ENCODE data around the gene SHC3.
A peak's percentile ranks its signal among the peaks of the same experiment; 100 is the strongest.

SHC3 gene

DNA sequence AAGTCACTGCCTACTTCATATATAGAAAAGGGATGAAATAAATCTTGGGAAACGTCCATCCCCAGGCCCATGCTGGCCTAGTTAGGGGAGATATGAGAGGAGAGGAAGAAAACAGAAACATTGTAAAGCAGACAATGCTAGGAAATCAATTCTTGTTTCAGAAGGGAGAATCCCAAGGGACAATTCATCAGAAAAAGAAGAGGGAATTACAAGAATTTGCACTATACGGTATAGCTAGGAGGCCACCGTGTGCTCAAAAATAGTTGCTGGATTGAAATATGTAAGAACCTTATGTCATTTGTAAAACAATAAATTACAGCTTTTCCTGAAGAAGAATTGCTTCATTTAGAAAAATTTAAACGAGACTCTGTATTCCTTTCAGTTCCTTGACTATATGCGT is 8.3 kb upstream of the SHC3 start:
- no peak for DNase-seq

DNA sequence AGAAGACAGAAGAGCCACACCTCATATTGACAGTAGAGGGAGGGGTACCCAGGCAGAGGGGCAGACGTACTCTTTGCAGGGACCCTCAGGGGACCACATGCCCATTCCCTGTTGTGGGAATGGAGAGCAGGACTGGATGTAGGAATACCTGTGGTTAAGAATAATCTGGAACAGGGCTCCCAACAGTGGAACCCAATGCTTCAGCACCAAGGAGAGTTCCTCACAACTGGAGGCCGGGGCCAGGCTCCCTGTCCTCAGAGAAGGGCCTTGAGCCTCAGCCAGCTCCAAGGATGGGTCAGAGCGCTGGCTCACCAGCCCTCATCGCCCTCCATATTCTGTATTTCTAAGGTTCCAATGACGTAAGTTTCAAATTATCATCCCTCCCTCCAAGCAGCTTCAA is 7.4 kb upstream of the SHC3 start:
- no peak for DNase-seq

DNA sequence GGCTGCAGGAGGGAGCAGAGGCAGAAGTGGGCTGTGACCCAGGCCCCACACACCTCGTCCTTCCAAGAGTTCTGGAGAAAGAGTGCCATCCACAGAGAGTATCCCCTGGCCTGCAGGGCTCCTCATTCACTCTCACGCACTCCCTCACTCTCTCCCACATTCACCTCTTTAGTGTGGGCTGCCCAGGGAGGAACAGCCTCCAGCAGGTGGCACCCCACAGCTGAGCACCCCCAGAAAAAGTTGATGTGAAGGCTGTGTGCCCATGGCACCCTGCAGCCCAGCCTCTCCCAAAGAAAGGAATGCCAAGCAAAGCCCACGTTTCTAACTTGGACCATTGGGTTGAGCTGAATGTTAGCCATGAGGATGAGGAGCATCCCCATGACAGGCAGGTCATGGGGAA is 4.5 kb upstream of the SHC3 start:
- no peak for DNase-seq

DNA sequence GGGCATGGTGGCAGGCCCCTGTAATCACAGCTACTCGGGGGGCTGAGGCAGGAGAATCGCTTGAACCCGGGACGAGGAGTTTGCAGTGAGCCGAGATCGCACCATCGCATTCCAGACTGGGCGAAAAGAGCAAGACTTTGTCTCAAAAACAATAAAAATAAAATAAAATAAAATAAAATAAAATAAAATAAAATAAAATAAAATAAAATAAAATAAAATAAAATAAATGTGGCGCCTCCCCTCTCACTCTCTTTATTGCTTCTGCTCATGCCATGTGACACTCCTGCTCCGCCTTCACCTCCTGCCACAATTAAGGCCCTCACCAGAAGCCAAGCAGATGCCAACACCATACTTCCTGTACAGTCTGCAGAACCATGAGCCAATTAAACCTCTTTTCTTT is 3.8 kb upstream of the SHC3 start:
- no peak for DNase-seq

DNA sequence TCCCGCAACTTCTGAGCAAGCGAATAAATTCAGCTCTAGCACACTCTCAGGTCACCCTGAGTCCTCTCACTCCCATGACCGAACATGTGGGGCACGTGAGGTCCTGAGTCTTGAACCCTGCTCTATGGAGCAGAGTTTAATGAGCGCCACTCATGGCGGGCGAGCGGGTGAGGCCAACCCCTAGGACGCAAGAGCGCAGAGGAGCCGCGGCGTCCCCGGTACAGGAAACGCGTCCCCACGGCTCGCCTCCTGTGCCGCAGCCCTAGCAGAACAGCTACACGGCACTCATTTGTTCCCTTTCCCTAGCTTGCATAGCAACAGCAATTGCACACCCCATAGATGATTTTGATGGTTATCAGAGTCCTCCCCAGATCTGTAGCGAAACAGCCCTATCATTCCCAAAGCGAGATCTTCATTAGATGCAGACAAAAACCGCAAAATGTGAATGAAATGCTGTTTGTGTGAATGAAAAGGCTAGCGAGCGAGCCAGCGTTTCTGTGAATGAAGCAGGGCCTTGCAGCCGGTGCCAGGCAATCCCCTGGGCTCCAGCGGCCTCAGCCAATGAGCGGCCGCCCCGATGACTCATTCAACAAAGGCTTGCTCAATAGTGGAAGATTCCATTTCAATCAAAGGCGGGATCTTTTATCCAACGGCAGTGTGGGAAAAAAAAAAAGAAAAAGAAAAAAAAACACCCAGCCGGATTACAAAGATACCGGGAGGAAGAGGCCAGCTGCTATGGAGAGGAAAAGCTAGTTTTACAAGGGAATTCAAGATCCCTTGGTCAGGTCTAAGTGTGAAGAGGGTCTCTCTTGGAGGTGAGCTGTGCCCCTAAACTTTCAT is 1.5 kb upstream of the SHC3 start:
- DNase-seq = peak in 49 of 51 donors; percentile 24 to 94 (median 83)

DNA sequence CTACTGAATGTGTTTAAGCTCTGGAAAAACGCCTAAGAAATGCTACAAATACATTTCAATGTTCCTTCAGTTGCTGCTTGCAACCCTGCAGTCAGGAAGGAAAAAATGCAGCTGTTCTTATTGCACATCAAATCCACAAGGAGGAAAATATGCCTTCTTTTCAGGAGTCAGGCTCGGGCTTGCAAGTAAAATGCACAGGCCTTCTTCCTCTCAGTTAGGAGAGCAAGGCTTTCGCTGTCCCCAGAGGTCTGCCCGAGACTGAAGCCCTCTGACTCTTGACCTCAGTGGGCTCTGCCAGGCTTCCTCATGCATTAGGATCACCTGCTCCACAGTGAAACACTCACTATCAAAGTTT is 899 bp upstream of the SHC3 start:
- DNase-seq = peak in 1 of 51 donors; percentile 43

DNA sequence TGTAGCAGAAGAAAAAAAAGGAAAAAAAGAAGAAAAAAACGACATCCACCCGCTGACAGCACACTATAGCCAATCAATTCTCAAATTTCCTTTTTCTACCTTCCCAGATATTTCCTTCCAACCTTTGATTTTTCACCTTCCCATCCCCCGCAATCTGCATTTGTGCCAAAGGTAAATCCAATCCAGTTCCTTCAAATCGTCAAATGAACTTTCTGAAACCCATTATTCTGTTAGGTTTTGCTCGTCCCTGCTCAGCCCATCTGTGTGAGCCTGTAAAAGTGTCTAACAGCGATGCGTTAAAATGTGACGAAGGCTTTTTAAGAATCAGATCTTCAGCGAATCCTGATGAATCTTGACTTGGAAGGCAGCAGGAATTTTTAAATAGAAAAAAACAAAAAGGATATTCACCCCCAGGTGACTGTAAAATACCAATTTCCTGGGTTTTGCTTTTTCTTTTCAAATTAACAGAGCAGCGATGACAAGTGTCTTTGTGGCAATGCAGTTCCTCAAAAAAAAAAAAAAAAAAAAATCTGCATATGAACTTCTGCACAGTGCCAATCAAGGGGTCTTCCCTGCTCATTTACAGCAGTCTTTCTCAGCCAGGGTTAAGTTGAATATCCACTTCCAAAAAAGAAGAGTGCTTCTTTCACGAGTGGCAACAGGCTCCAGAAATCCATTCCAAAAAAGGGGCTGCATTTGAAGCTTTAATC is 367 bp upstream of the SHC3 start:
- DNase-seq = peak in 1 of 51 donors; percentile 36

DNA sequence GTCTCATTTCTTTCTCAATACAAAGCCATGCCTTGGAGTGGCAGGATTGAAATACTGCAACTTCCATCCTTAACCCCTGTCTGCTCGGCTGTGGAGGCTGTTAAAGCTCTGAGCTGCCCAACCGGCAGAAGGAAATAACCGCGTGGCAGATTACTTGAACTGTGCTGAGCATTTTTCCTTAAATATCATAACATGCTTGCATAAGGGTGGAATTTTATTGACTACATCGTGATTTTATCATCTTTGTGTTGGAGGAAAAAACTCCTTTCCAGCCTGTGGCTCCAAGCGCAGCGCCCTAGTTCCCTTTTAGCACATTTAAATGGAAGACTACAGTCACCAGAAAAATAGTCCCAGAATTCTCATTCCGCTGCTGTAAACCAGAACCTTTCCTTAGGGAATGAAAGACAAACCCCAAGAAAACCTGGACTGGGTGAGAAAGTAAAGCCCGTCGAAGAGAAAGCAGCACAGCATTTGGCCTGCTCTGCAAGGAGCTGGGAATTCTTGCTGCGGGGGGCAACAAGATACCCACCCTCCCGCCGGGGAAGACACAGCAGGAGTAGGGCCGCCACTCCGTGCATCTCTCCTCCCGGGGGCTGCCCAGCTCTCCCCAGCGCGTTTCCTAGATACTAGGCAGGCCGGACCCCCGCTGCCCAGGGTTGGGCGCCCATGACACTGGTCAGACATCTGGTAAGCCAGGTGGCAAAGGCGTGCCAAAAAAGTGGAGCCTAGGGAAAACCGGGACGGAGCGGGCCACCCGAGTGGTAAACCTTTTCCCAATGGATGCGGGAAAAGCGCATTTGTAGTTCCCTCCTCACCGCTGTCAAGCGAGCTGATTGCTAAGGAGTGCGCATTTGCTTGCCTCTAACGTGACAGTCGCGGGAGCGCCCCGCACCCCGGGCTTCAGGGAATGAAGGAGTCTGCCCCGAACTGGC is 1.3 kb downstream of the SHC3 start:
- DNase-seq = peak in 3 of 51 donors; percentile 9 to 50 (median 24)

DNA sequence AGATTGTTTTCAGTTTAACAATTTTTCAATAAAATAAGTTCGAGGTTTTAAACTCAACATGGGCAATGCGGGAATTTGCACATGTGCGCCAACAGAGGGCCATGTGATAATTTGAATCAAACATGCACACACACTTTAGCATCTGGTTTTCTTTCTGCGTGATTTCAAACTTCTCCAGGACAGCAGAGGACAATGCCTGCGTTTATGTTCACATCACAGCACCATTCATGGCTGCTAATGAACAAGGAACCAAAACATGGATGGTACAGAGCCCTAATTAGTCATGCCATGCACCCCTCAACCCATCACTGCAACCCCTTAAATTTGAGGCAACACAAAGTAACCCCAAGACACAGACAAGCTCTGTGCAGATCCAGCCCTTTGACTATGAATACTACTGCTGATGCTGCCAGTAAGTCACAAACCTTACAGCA is 2.8 kb downstream of the SHC3 start:
- peak in 1 of 51 donors; percentile 20 for DNase-seq

DNA sequence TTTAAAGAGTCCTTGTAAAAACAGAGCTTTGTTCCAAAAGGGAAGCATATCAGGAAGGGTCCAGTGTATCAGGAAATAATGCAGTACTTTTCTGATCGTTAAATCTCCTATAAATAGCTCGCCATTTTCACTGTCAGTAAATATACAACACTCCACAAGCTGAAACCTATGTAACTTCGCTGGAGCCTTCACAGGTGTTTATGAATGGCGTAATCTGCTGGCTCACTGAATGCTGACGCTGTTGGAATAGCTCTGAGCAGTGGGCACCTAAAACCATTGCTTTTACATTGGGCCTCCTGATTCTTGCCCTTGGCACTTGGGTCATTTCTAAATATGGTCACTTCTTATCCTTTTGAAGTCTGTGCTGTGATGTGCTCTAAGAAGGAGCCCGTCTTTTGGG is 4.3 kb downstream of the SHC3 start:
- no peak for DNase-seq

DNA sequence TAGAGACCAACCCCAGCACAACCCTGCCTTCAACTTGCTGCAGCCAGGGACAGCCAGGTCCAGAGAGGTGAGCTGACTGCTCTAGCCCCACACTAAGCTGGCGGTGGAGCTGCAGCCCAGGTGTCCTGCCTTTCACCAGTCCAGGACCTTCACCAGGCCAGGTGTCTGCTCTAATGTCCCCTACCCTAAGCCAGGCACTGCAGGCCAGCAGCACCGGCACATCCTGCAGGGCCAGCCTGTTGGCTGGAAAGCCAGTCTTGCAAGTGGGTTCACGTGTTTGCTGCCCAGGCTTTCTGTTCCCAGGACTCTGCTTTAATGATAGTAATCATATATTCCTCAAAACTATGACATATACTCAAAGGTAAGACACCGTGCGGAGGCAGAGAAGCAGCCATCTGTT is 5.5 kb downstream of the SHC3 start:
- no peak for DNase-seq

DNA sequence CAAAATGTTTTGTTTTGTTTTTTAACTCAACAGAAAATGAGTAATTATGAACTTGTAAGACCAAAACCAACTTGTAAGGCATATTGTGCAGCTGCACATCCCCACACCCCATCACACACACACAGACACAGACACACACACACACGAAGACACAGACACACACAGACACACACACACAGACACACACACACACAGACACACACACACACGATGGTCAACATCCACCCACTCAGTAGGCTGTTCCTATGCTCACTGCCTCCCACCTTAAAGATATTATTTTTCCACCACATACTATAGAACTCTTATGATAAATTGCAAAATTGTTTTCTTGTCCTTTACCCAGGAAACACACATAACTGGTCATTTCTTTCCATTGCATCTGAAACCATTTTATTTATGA is 6.2 kb downstream of the SHC3 start:
- DNase-seq = no peak

DNA sequence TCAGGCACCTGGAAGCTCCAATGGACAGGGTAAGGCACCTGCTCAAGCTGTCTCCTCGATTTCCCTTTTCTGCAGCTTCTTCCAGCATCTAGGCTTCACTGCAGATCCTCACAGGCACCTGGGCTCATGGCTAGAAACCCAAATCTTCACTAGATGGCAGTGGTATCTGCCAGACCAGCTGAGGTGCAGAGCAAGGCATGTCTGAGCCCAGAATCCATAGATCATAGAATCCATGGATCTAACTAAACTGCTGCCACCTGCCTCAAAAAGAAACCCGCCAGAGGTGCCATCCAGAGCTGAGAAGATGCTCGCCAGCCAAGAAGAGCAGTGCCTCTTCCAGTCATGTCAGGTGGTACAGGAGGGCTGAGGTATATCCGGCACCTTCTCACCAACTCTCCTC is 6.9 kb downstream of the SHC3 start:
- DNase-seq = peak in 3 of 51 donors; percentile 5 to 36 (median 18)

DNA sequence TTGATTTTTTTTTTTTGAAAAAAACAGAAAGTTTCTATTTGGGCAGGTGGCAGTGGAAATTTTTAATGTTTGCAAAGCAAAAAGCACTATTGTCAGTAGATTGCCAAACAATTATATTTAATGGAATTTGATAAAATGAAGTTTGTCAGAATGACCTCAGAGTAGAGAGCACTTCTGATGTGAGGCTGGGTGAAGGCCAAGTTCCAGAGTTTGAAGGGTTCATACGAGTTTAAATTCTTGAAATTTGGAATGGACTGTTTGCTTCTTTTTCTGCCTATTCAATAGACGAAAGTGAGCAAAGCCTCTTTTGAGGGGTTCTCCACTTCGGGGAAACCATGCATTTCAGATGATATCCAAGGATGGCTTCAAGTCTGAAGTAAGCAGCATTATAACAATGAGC is 7.4 kb downstream of the SHC3 start:
- DNase-seq = no peak

DNA sequence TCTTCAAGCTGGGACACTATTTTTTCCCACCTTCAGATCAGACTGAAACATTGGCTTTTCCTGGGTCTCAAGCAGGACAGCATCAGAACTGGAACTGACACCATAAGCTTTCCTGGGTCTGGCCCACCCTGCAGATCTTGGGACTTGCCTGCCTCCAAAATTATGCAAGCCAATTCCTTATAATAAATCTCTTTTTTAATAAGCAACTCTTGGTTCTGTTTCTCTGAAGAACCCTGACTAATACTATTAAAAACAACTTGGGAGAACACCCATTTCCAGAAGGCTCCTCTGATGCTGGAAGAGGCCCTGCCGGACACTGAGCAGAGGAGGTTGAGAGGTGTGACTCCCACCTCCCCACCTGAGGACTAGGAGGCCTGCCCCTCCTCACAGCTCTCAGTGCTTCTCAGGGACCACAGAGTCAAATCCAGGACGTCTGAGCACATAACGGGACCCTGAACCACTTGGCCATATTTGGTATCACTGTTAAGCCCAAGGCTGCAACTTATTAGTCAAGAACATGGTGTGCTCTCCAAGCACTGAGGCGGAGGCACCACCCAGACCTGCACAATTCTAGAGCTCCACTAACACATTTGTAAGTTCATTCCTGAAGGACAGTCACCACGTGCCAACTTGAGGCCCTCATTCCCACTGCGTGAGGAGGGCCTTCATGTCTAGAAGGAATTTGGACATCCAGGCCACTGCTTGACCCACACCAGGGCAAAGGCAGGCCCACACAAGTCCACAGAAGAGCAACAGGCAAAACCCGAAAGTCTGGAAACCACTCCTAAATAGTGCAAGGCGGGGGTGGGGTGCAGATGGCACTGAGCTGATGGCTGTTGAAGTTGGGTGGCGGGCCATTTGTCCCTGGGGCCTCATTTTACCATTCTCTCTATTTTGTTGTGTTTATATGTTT is 9.5 kb downstream of the SHC3 start:
- DNase-seq = no peak

DNA sequence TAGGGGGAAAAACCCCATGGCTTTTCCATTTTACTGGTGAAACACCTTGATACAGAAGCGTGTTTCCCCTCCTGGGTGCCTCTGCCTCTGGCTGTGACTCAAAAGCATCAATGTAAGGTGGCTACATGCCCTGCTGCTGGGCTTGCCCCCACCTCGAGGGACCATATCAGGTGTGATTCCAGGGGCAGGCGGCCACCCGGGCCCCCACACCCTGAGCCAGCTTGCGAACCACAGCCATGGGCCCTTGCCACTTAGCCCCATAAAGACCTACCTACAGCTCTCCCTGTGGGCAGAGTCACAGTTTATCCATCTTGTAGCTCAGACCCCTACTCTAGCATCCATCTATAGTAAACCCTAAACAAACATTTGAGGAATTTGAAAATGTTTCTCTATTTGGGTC is 10.8 kb downstream of the SHC3 start:
- DNase-seq = no peak

DNA sequence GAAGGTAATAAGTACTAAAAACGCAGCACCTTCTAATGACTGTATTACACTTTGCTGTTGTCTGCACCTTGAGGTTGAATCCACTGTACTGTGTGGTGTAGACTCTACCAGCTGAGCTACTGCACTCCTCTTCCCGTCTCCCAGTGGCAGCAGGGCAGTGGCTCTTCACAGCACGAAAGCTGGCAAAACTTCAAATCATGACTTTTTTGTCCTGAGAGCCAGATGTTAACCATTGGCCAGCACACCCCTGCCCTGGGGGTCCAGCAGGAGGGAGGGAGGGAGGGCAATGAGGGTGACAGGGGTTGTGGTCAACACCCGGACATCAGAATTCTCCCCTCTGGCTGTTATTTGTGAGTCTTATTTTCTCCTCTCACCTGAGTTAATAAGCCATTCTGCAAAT is 11.8 kb downstream of the SHC3 start:
- no peak for DNase-seq

DNA sequence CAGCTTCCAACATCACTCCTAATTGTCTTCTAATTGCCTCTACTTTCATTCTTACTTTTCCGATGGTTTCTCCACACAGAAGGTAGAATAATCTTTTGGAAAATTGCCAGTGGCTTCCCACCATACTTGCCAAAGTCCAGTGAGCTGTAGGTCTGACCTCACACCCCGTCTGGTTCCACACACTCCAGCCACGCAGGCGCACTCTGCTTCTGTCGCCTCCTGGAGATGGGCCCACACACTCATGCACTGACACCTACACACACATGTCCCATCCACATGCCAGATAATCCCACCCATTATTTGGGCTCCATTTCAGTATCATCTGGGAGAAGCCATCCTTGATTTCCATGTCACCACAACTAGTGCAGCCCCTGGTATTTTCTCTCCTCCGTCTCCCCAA is 12.7 kb downstream of the SHC3 start:
- no peak for DNase-seq

DNA sequence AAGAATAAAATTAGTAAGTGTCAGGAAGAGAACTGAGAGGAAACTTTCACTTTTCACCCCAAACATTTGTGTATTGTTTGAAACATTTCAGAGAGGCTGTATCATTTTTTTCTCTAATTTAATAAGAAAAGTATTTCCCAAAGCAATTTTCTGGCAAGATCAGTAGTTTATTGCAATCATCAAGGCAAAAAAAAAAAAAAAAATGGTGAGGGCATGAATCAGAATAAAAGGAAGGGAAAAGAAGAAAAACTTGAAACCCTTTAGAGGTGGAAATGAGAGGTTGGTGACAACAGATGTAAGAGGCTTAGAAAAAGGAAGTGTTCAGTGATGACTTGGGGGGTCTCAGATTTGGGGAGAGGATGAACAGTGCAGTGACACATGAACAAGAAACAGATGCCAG is 13.3 kb downstream of the SHC3 start:
- no peak for DNase-seq

DNA sequence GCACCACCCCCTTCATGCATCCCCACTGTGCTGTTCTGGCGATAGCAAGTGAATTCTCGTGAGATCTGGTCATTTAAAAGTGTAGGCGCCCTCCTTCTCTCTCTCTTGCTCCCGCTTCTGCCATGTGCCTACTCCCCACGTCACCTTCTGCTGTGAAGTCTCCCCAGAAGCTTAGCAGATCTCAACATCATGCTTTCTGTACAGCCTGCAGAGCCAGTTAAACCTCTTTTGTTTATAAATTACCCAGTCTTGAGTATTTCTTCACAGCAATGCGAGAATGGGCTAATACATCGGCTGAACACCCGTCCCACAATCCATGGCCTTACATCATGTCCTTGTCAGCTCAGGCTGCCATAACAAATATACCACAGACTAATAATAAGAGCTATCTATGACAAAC is 17.4 kb downstream of the SHC3 start:
- DNase-seq = no peak

DNA sequence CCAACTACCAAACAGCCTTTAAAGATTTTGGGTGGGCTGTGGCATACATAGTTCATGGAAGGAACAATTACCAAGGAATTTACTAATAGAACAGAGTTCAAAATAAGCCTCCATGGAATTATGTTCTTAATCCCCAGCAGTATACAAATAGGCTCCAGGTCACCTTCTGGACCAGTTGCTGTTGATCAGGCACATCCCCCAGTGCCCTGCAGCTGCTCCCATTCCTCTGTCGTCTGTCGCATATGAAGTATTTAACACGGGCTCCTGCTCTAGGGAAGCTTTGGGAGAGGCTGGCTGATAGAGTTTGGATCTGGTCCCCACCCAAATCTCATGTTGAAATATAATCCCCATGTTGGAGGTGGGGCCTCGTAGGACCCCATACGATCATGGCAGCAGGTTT is 17.8 kb downstream of the SHC3 start:
- DNase-seq = no peak

Measured in hypothalamus (tissue), 51 donors.